ENCODE data around the gene DHX40.
"Not testable (repeated sequence)": the region's sequence is repeated elsewhere in the genome, so short reads cannot be mapped to it uniquely, and the experiment has no call there.

DHX40 gene

GRCh38 chr17:59565171-59565958 lies at the start of gene DHX40:
DHX40 (plus strand) TSS chr17:59565610; CDS start chr17:59565672, 62 bp downstream.
- DNase-seq (ENCODE audit: extremely low read depth in 1 of 2, low read depth in 1 of 2), result peak; percentile 79 to 94

- DNase-seq (ENCODE audit: extremely low read depth in 1 of 2, low read depth in 1 of 2), result no peak
These were observed 49.0 kb upstream of the DHX40 start for GRCh38 chr17:59516451-59516850.

- DNase-seq (ENCODE audit: extremely low read depth in 1 of 2, low read depth in 1 of 2), result no peak
These were observed 46.3 kb upstream of the DHX40 start for GRCh38 chr17:59519132-59519531.

- DNase-seq (ENCODE audit: extremely low read depth in 1 of 2, low read depth in 1 of 2), result no peak
These were observed 45.2 kb upstream of the DHX40 start for GRCh38 chr17:59520251-59520650.

GRCh38 chr17:59521465-59522126 lies 43.8 kb upstream of the DHX40 start:
- peak; percentile 15 to 29 for DNase-seq (ENCODE audit: extremely low read depth in 1 of 2, low read depth in 1 of 2)

- DNase-seq (ENCODE audit: extremely low read depth in 1 of 2, low read depth in 1 of 2), result not testable (repeated sequence)
These were observed 40.5 kb upstream of the DHX40 start for GRCh38 chr17:59524930-59525329.

GRCh38 chr17:59525668-59526067 lies 39.7 kb upstream of the DHX40 start:
- DNase-seq (ENCODE audit: extremely low read depth in 1 of 2, low read depth in 1 of 2), result no peak

GRCh38 chr17:59526451-59526850 lies 39.0 kb upstream of the DHX40 start:
- DNase-seq (ENCODE audit: extremely low read depth in 1 of 2, low read depth in 1 of 2), result no peak

- no peak for DNase-seq (ENCODE audit: extremely low read depth in 1 of 2, low read depth in 1 of 2)
These were observed 38.0 kb upstream of the DHX40 start for GRCh38 chr17:59527325-59527917.

GRCh38 chr17:59527931-59528330 lies 37.5 kb upstream of the DHX40 start:
- DNase-seq (ENCODE audit: extremely low read depth in 1 of 2, low read depth in 1 of 2), result no peak

GRCh38 chr17:59530531-59530930 lies 34.9 kb upstream of the DHX40 start:
- DNase-seq (ENCODE audit: extremely low read depth in 1 of 2, low read depth in 1 of 2), result no peak

GRCh38 chr17:59533694-59534093 lies 31.7 kb upstream of the DHX40 start:
- no peak for DNase-seq (ENCODE audit: extremely low read depth in 1 of 2, low read depth in 1 of 2)

GRCh38 chr17:59534583-59534982 lies 30.8 kb upstream of the DHX40 start:
- DNase-seq (ENCODE audit: extremely low read depth in 1 of 2, low read depth in 1 of 2), result no peak

GRCh38 chr17:59538195-59538909 lies 27.1 kb upstream of the DHX40 start:
- DNase-seq (ENCODE audit: extremely low read depth in 1 of 2, low read depth in 1 of 2), result no peak

GRCh38 chr17:59542960-59543635 lies 22.3 kb upstream of the DHX40 start:
- DNase-seq (ENCODE audit: extremely low read depth in 1 of 2, low read depth in 1 of 2), result no peak

- DNase-seq (ENCODE audit: extremely low read depth in 1 of 2, low read depth in 1 of 2), result no peak
These were observed 19.5 kb upstream of the DHX40 start for GRCh38 chr17:59545942-59546341.

- no peak for DNase-seq (ENCODE audit: extremely low read depth in 1 of 2, low read depth in 1 of 2)
These were observed 18.1 kb upstream of the DHX40 start for GRCh38 chr17:59547131-59547915.

- not testable (repeated sequence) for DNase-seq (ENCODE audit: extremely low read depth in 1 of 2, low read depth in 1 of 2)
These were observed 16.4 kb upstream of the DHX40 start for GRCh38 chr17:59548985-59549384.

- no peak for DNase-seq (ENCODE audit: extremely low read depth in 1 of 2, low read depth in 1 of 2)
These were observed 14.7 kb upstream of the DHX40 start for GRCh38 chr17:59550703-59551102.

GRCh38 chr17:59558039-59558438 lies 7.4 kb upstream of the DHX40 start:
- no peak for DNase-seq (ENCODE audit: extremely low read depth in 1 of 2, low read depth in 1 of 2)
